HCT116 (cell line): Measurements from ENCODE around the gene NEURL2. TPM values are rescaled to one million over a fixed set of nuclear protein-coding genes. Genes with fewer than 3 reads are reported as not detected.

Experiments
- ATAC-seq: fragments of 200-7000 bp; cut with Tn5 transposase; 2 replicates; pipeline ENCODE4 v1.9.1; 2020; ENCODE audit warnings: mild to moderate bottlenecking, moderate library complexity
- BruUV-seq: library from RNA; stranded (reverse); fragments of 400-500 nt; replicated peaks from 2 replicates; lab custom pipeline; 2021; lab: Mats Ljungman, UMichigan
- CTCF ChIA-PET: fragments of 300-600 bp; sonication (Branson Sonifier 250); formaldehyde crosslinking; loops from one replicate; lab custom pipeline; 2021; ENCODE audit warnings: antibody characterized with exemption; lab: Charles Lee
- POLR2A ChIA-PET: fragments of 300-600, 350-600 bp; sonication (Branson Sonifier 250); formaldehyde crosslinking; loops from one replicate; lab custom pipeline; 2021; ENCODE audit warnings: antibody characterized with exemption; lab: Charles Lee
- RAD21 ChIA-PET, 2 experiments: fragments of 300-600 bp; sonication (Branson Sonifier 250); formaldehyde crosslinking; loops; one replicate each; lab custom pipeline; 2023; ENCODE audit warnings: low total read pairs in 2 of 2; ENCODE audit not compliant: uncharacterized antibody in 2 of 2, unreplicated experiment in 2 of 2, low non-redundant PET in 1 of 2; lab: Charles Lee
- DNase-seq: peaks from one replicate; pipeline ENCODE4 v3.0.0-alpha.2; 2010; ENCODE audit warnings: low read depth, low spot score
- H2AFZ ChIP-seq: fragments of 200-600 bp; shearing (Covaris generic), sonication (generic); 2 replicates; pipeline ENCODE4 v1.6.1; 2017; ENCODE audit warnings: low read depth, mixed run types, mixed read lengths, antibody characterized with exemption, low read length; ENCODE audit not compliant: poor library complexity, severe bottlenecking
- H3K27ac ChIP-seq: 2 replicates; pipeline ENCODE4 v1.5.1; 2012; ENCODE audit warnings: low read depth, low read length
- H3K27me3 ChIP-seq: fragments of 200-600 bp; sonication (generic); 2 replicates; pipeline ENCODE4 v1.6.1; 2016; ENCODE audit warnings: mixed run types, low read length, mixed read lengths; ENCODE audit not compliant: insufficient read depth
- H3K36me3 ChIP-seq, 2 experiments: fragments of 200-500 bp in 1 of 2; fragments of 200-600 bp in 1 of 2; sonication (Bioruptor generic) in 1 of 2; sonication (generic) in 1 of 2; 2 replicates each; pipeline versions ENCODE4 v1.5.1 to v1.6.1; 2014 to 2016; ENCODE audit warnings: low read length in 2 of 2, inconsistent platforms in 1 of 2, mixed read lengths in 1 of 2, mixed run types in 1 of 2; ENCODE audit not compliant: insufficient read depth in 2 of 2, control insufficient read depth in 1 of 2
- H3K4me1 ChIP-seq, 2 experiments: fragments of 200-600 bp in 1 of 2; sonication (generic) in 1 of 2; 2 replicates each; pipeline versions ENCODE4 v1.5.1 to v1.6.1; 2012 to 2017; ENCODE audit warnings: low read length in 2 of 2, inconsistent platforms in 1 of 2, mild to moderate bottlenecking in 1 of 2, mixed read lengths in 1 of 2, mixed run types in 1 of 2, moderate library complexity in 1 of 2; ENCODE audit not compliant: insufficient read depth in 2 of 2, control insufficient read depth in 1 of 2
- H3K4me2 ChIP-seq: fragments of 200-600 bp; sonication (generic); 2 replicates; pipeline ENCODE4 v1.6.1; 2017; ENCODE audit warnings: mixed run types, low read length, mixed read lengths
- H3K4me3 ChIP-seq, 2 experiments: fragments of 200-600 bp in 1 of 2; sonication (generic) in 1 of 2; replicated peaks in 1 of 2; 2 replicates each; pipeline ENCODE4 v1.5.1; 2011 to 2016; ENCODE audit warnings: low read length in 2 of 2, control low read depth in 1 of 2, low read depth in 1 of 2, mild to moderate bottlenecking in 1 of 2, mixed read lengths in 1 of 2, mixed run types in 1 of 2
- H3K79me2 ChIP-seq: fragments of 200-600 bp; sonication (generic); 2 replicates; pipeline ENCODE4 v1.6.1; 2017; ENCODE audit warnings: mild to moderate bottlenecking, mixed run types, low read length, moderate library complexity, mixed read lengths; ENCODE audit not compliant: insufficient read depth
- H3K9ac ChIP-seq: fragments of 200-600 bp; sonication (generic); 2 replicates; pipeline ENCODE4 v1.6.1; 2016; ENCODE audit warnings: low read length, mixed read lengths
- H3K9me2 ChIP-seq: fragments of 200-600 bp; sonication (generic), shearing (Covaris generic); 2 replicates; pipeline ENCODE4 v1.6.1; 2017; ENCODE audit warnings: mixed run types, mild to moderate bottlenecking, moderate library complexity; ENCODE audit not compliant: insufficient read depth
- H3K9me3 ChIP-seq, 2 experiments: fragments of 200-500 bp in 1 of 2; fragments of 200-600 bp in 1 of 2; sonication (Bioruptor generic) in 1 of 2; sonication (generic) in 1 of 2; 2 replicates each; pipeline ENCODE4 v1.6.1; 2014 to 2017; ENCODE audit warnings: low read length in 2 of 2, mixed read lengths in 2 of 2, inconsistent platforms in 1 of 2, low read depth in 1 of 2, mild to moderate bottlenecking in 1 of 2, mixed run types in 1 of 2, moderate library complexity in 1 of 2; ENCODE audit not compliant: control insufficient read depth in 1 of 2, insufficient read depth in 1 of 2
- H4K20me1 ChIP-seq: fragments of 200-600 bp; sonication (generic), shearing (Covaris generic); 2 replicates; pipeline ENCODE4 v1.6.1; 2017; ENCODE audit warnings: mixed run types, mild to moderate bottlenecking, moderate library complexity; ENCODE audit not compliant: insufficient read depth
- EGR1 ChIP-seq: IDR thresholded peaks from 2 replicates; pipeline ENCODE4 v1.6.1; 2012; ENCODE audit warnings: low read depth
- EZH2phosphoT487 ChIP-seq: fragments of 200-600 bp; IDR thresholded peaks from 2 replicates; pipeline ENCODE4 v1.6.1; 2018; ENCODE audit warnings: antibody characterized with exemption, borderline replicate concordance
- FOSL1 ChIP-seq: IDR thresholded peaks from 2 replicates; pipeline ENCODE4 v1.6.1; 2012; ENCODE audit warnings: low read depth
- JUND ChIP-seq: IDR thresholded peaks from 2 replicates; pipeline ENCODE4 v1.6.1; 2012
- POLR2A ChIP-seq: IDR thresholded peaks from 2 replicates; pipeline ENCODE4 v1.7.0; 2011; ENCODE audit warnings: borderline replicate concordance; ENCODE audit not compliant: insufficient read depth, insufficient read length; ENCODE audit errors: extremely low read depth
- POLR2AphosphoS5 ChIP-seq: IDR thresholded peaks from 2 replicates; pipeline ENCODE4 v1.6.1; 2011; ENCODE audit warnings: mild to moderate bottlenecking, low read depth, low read length, moderate library complexity
- RAD21 ChIP-seq: IDR thresholded peaks from 2 replicates; pipeline ENCODE4 v1.6.1; 2012; ENCODE audit warnings: low read depth, mild to moderate bottlenecking
- SIN3A ChIP-seq: IDR thresholded peaks from 2 replicates; pipeline ENCODE4 v1.6.1; 2012; ENCODE audit warnings: low read depth
- TCF7L2 ChIP-seq: IDR thresholded peaks from 2 replicates; pipeline ENCODE4 v1.7.0; 2011; ENCODE audit warnings: borderline replicate concordance, inconsistent platforms; ENCODE audit not compliant: insufficient read depth, insufficient read length; ENCODE audit errors: extremely low read depth
- YY1 ChIP-seq: IDR thresholded peaks from 2 replicates; pipeline ENCODE4 v1.6.1; 2011; ENCODE audit warnings: low read length, low read depth, moderate library complexity, mild to moderate bottlenecking; ENCODE audit not compliant: insufficient replicate concordance; ENCODE audit errors: extremely low read depth
- ZFX ChIP-seq: fragments of 450-650 bp; IDR thresholded peaks from 2 replicates; pipeline ENCODE4 v1.6.1; 2017
- intact Hi-C: fragments of 100-400 bp; cut with micrococcal nuclease; formaldehyde crosslinking; loops from 2 replicates; pipeline ENCODE4 v1.10.0; 2022
- total RNA-seq: library from RNA; stranded (reverse); gene quantifications from one replicate; pipeline ENCODE4 v1.2.1, GENCODE V29; 2021; ENCODE audit not compliant: unreplicated experiment
- TF ChIP-seq, protein P1 (sequence below), 3 experiments: fragments of 200-600 bp in 1 of 3; sonication (generic) in 1 of 3; IDR thresholded peaks in 2 of 3; conservative IDR thresholded peaks in 1 of 3; 2 replicates each; pipeline ENCODE4 v1.5.1; 2012 to 2017; ENCODE audit warnings: low read depth in 2 of 3, low read length in 2 of 3, antibody characterized with exemption in 1 of 3, borderline replicate concordance in 1 of 3, control low read depth in 1 of 3, mild to moderate bottlenecking in 1 of 3, mixed read lengths in 1 of 3, mixed run types in 1 of 3, moderate library complexity in 1 of 3; ENCODE audit not compliant: insufficient read depth in 1 of 3
- TF ChIP-seq, protein P2 (sequence below): IDR thresholded peaks from 2 replicates; pipeline ENCODE4 v1.6.1; 2011; ENCODE audit warnings: mild to moderate bottlenecking, low read length, moderate library complexity; ENCODE audit not compliant: insufficient replicate concordance; ENCODE audit errors: extremely low read depth
- TF ChIP-seq, protein P3 (sequence below): IDR thresholded peaks from 2 replicates; pipeline ENCODE4 v1.6.1; 2012
- TF ChIP-seq, protein P4 (sequence below): IDR thresholded peaks from 2 replicates; pipeline ENCODE4 v1.6.1; 2012
- TF ChIP-seq, protein P5 (sequence below): IDR thresholded peaks from 2 replicates; pipeline ENCODE4 v1.6.1; 2012; ENCODE audit warnings: low read depth

The NEURL2 gene
- total RNA-seq, 1 experiment from 2014 or later, result 0.96 TPM

DNA sequence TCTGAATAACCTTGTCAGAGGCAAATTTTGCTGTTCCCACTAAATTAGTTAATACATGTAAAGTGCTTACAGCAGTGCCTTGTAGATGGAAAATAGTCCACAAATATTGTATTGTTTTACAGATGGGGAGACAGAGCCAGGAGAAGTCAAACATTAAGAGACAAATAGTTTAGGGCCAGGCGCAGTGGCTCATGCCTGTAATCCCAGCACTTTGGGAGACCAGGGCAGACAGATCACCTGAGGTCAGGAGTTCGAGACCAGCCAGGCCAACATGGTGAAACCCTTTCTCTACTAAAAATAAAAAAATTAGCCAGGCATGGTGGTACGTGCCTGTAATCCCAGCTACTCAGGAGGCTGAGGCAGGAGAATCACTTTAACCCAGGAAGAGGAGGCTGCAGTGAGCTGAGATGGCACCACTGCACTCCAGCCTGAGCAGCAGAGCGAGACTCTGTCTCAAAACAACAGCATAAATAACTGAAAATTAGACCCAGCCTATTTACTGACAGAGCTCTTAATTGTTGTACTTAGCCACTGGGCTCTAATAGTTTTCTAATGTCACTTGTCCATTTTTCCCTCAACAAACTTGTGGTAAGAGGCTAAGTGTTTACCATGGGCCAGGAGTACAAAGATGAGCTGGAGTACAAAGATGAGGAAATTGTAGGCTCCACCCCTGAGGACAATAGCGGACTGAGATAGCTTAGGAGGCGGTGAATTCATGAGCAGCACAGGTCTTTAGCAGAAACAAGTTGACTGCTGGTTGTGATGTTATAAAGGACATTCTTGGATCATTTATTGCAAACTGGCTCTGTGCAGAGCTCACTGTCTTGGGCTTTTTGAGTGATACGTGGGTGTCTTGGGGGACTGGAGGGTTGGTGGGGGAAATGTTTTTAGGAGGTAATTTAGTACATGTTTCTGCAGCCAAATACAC, 27.2 kb downstream of the NEURL2 start:
- Histone ChIP-seq H3K9ac (no peak overlapping the region), H2AFZ (no peak overlapping the region), H3K27ac (no peak overlapping the region), H4K20me1 (no peaks in the 10 kb centered on the region), H3K27me3 (no peaks in the 10 kb centered on the region), H3K9me3 (no peaks in the 10 kb centered on the region), H3K4me1 (peaks cover 15 to 28% of the 10 kb centered on the region in 2 experiments), H3K4me2 (no peak overlapping the region), H3K79me2 (no peaks in the 10 kb centered on the region), H3K4me3 (no peak overlapping the region), H3K36me3 (no peaks in the 10 kb centered on the region), H3K9me2 (no peaks in the 10 kb centered on the region)
- TF ChIP-seq POLR2A, result no peak
- no peak for TF ChIP-seq EGR1
- no peak for TF ChIP-seq EZH2phosphoT487
- TF ChIP-seq, protein P1, sequence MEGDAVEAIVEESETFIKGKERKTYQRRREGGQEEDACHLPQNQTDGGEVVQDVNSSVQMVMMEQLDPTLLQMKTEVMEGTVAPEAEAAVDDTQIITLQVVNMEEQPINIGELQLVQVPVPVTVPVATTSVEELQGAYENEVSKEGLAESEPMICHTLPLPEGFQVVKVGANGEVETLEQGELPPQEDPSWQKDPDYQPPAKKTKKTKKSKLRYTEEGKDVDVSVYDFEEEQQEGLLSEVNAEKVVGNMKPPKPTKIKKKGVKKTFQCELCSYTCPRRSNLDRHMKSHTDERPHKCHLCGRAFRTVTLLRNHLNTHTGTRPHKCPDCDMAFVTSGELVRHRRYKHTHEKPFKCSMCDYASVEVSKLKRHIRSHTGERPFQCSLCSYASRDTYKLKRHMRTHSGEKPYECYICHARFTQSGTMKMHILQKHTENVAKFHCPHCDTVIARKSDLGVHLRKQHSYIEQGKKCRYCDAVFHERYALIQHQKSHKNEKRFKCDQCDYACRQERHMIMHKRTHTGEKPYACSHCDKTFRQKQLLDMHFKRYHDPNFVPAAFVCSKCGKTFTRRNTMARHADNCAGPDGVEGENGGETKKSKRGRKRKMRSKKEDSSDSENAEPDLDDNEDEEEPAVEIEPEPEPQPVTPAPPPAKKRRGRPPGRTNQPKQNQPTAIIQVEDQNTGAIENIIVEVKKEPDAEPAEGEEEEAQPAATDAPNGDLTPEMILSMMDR (IDR thresholded peaks at IDR 0.05 in 2 of 3, conservative IDR thresholded peaks at IDR 0.05 in 1 of 3; ENCODE audit: borderline replicate concordance in 1 of 3, insufficient read depth in 1 of 3, low read depth in 2 of 3, low read length in 2 of 3), result no peak
- TF ChIP-seq JUND, result no peak
- no peak for TF ChIP-seq POLR2AphosphoS5
- TF ChIP-seq, protein P2, sequence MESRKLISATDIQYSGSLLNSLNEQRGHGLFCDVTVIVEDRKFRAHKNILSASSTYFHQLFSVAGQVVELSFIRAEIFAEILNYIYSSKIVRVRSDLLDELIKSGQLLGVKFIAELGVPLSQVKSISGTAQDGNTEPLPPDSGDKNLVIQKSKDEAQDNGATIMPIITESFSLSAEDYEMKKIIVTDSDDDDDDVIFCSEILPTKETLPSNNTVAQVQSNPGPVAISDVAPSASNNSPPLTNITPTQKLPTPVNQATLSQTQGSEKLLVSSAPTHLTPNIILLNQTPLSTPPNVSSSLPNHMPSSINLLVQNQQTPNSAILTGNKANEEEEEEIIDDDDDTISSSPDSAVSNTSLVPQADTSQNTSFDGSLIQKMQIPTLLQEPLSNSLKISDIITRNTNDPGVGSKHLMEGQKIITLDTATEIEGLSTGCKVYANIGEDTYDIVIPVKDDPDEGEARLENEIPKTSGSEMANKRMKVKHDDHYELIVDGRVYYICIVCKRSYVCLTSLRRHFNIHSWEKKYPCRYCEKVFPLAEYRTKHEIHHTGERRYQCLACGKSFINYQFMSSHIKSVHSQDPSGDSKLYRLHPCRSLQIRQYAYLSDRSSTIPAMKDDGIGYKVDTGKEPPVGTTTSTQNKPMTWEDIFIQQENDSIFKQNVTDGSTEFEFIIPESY, result no peak
- TF ChIP-seq, protein P3, sequence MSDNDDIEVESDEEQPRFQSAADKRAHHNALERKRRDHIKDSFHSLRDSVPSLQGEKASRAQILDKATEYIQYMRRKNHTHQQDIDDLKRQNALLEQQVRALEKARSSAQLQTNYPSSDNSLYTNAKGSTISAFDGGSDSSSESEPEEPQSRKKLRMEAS, result no peak
- no peak for TF ChIP-seq RAD21
- TF ChIP-seq ZFX, result no peak
- TF ChIP-seq, protein P4, sequence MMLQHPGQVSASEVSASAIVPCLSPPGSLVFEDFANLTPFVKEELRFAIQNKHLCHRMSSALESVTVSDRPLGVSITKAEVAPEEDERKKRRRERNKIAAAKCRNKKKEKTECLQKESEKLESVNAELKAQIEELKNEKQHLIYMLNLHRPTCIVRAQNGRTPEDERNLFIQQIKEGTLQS, result no peak
- TF ChIP-seq, protein P5, sequence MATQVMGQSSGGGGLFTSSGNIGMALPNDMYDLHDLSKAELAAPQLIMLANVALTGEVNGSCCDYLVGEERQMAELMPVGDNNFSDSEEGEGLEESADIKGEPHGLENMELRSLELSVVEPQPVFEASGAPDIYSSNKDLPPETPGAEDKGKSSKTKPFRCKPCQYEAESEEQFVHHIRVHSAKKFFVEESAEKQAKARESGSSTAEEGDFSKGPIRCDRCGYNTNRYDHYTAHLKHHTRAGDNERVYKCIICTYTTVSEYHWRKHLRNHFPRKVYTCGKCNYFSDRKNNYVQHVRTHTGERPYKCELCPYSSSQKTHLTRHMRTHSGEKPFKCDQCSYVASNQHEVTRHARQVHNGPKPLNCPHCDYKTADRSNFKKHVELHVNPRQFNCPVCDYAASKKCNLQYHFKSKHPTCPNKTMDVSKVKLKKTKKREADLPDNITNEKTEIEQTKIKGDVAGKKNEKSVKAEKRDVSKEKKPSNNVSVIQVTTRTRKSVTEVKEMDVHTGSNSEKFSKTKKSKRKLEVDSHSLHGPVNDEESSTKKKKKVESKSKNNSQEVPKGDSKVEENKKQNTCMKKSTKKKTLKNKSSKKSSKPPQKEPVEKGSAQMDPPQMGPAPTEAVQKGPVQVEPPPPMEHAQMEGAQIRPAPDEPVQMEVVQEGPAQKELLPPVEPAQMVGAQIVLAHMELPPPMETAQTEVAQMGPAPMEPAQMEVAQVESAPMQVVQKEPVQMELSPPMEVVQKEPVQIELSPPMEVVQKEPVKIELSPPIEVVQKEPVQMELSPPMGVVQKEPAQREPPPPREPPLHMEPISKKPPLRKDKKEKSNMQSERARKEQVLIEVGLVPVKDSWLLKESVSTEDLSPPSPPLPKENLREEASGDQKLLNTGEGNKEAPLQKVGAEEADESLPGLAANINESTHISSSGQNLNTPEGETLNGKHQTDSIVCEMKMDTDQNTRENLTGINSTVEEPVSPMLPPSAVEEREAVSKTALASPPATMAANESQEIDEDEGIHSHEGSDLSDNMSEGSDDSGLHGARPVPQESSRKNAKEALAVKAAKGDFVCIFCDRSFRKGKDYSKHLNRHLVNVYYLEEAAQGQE, result no peak
- TF ChIP-seq YY1, result no peak
- TF ChIP-seq SIN3A, result no peak
- no peak for TF ChIP-seq TCF7L2
- no peak for TF ChIP-seq FOSL1
- ATAC-seq (no peak), DNase-seq (no peak)
- ChIA-PET RAD21 (no interaction called here), POLR2A (no interaction called here), CTCF (no interaction called here)
- intact Hi-C loops, result no loop called here
- BruUV-seq, result no TSS peak
